GM19395 (cell line): ENCODE data around the gene RMRP.
A peak's percentile ranks its signal among the peaks of the same experiment; 100 is the strongest.

Experiments
- ATAC-seq: cut with Tn5 transposase; IDR thresholded peaks from one replicate; pipeline ENCODE4 v1.9.1; 2021; ENCODE audit warnings: mild to moderate bottlenecking, moderate library complexity; ENCODE audit not compliant: unreplicated experiment

RMRP gene

GRCh38 chr9:35657546-35658136 is at the start of gene RMRP:
TSS of gene RMRP (minus strand) at chr9:35658019.
- ATAC-seq = peak; percentile 87

GRCh38 chr9:35706951-35707350 is 49.1 kb upstream of the RMRP start:
- ATAC-seq = no peak

GRCh38 chr9:35705836-35706430 is 48.1 kb upstream of the RMRP start:
- ATAC-seq = no peak

- no peak for ATAC-seq
These were observed 47.6 kb upstream of the RMRP start for GRCh38 chr9:35705372-35705771.

GRCh38 chr9:35703906-35704672 is 46.3 kb upstream of the RMRP start:
- ATAC-seq = no peak

- no peak for ATAC-seq
These were observed 44.9 kb upstream of the RMRP start for GRCh38 chr9:35702696-35703095.

GRCh38 chr9:35700942-35701341 is 43.1 kb upstream of the RMRP start:
- ATAC-seq = no peak

- no peak for ATAC-seq
These were observed 42.2 kb upstream of the RMRP start for GRCh38 chr9:35700031-35700430.

GRCh38 chr9:35698231-35698630 is 40.4 kb upstream of the RMRP start:
- ATAC-seq = no peak

- no peak for ATAC-seq
These were observed 39.7 kb upstream of the RMRP start for GRCh38 chr9:35697486-35697885.

GRCh38 chr9:35696520-35697215 is 38.8 kb upstream of the RMRP start:
- peak; percentile 79 for ATAC-seq

GRCh38 chr9:35695943-35696401 is 38.2 kb upstream of the RMRP start:
- no peak for ATAC-seq

- no peak for ATAC-seq
These were observed 34.0 kb upstream of the RMRP start for GRCh38 chr9:35691757-35692301.

GRCh38 chr9:35691334-35691650 is 33.5 kb upstream of the RMRP start:
- ATAC-seq = no peak

GRCh38 chr9:35690614-35691333 is 33.0 kb upstream of the RMRP start:
- ATAC-seq = no peak

GRCh38 chr9:35690294-35690613 is 32.4 kb upstream of the RMRP start:
- no peak for ATAC-seq

- no peak for ATAC-seq
These were observed 31.9 kb upstream of the RMRP start, which contains the start of gene TPM2 for GRCh38 chr9:35689542-35690293. TSS of gene TPM2 (minus strand) at chr9:35689925. CDS start at chr9:35689817, 108 bp downstream.

GRCh38 chr9:35688558-35689541 is 31.0 kb upstream of the RMRP start:
- no peak for ATAC-seq
